Measurements from ENCODE around the gene ZNF592. TPM values are rescaled to one million over a fixed set of nuclear protein-coding genes. Genes with fewer than 3 reads are reported as not detected.

ZNF592 gene
- total and polyA plus RNA-seq, 3 donors from 2014 or later: 36.7 to 40.8 (median 39.6) TPM

GRCh38 chr15:84813931-84814330 lies 65.5 kb downstream of the ZNF592 start:
- TF ChIP-seq CTCF (IDR thresholded peaks at IDR 0.05): no peak
- no peak for TF ChIP-seq POLR2A (IDR thresholded peaks at IDR 0.05)
- H3K9me3 ChIP-seq: no peaks in the 10 kb centered on the region
- no peaks in the 10 kb centered on the region for H3K27me3 ChIP-seq
- intact Hi-C loops (cut with DNase I; ENCODE audit: low total_unique reads): no loop called here
- DNase-seq: no peak
- no peak overlapping the region for H3K4me3 ChIP-seq
- no peak overlapping the region for H3K27ac ChIP-seq
- 50 to 79% methylated on average over 1 of the region's 1 CpG for WGBS, 2 donors
- no peaks in the 10 kb centered on the region for H3K36me3 ChIP-seq (ENCODE audit: low read depth, missing control alignments)
- H3K4me1 ChIP-seq: peaks cover 12% of the 10 kb centered on the region

GRCh38 chr15:84814916-84815315 lies 66.5 kb downstream of the ZNF592 start:
- no peaks in the 10 kb centered on the region for H3K9me3 ChIP-seq
- peaks cover 14% of the 10 kb centered on the region for H3K4me1 ChIP-seq
- H3K36me3 ChIP-seq (ENCODE audit: low read depth, missing control alignments): no peaks in the 10 kb centered on the region
- intact Hi-C loops (cut with DNase I; ENCODE audit: low total_unique reads): no loop called here
- H3K4me3 ChIP-seq: no peak overlapping the region
- H3K27me3 ChIP-seq: no peaks in the 10 kb centered on the region
- H3K27ac ChIP-seq: no peak overlapping the region
- TF ChIP-seq CTCF (IDR thresholded peaks at IDR 0.05) (no peak), POLR2A (IDR thresholded peaks at IDR 0.05) (no peak)
- DNase-seq: no peak
- 86 to 95% methylated on average over 10 of the region's 10 CpGs for WGBS, 2 donors

- peak within 1 kb of the TSS; percentile 27 to 37 for H3K4me3 ChIP-seq
- peak; percentile 43 for DNase-seq
Measured at GRCh38 chr15:84816694-84817465, 68.5 kb downstream of the ZNF592 start, which contains the start of gene ALPK3. Gene ALPK3, plus strand, starts transcription at chr15:84817356. Its CDS starts 97 bp downstream, at chr15:84817453.

GRCh38 chr15:84817466-84818081 lies 69.2 kb downstream of the ZNF592 start:
- Histone ChIP-seq H3K4me1 (peaks cover 21% of the 10 kb centered on the region), H3K9me3 (no peaks in the 10 kb centered on the region), H3K27me3 (no peaks in the 10 kb centered on the region), H3K36me3 (ENCODE audit: low read depth, missing control alignments) (no peaks in the 10 kb centered on the region), H3K4me3 (peak overlapping the region in 1 of 2 donors; percentile 37), H3K27ac (no peak overlapping the region)
- 46 to 48% methylated on average over 5 to 27 of the region's 27 CpGs for WGBS, 2 donors
- no peak for DNase-seq
- intact Hi-C loops (cut with DNase I; ENCODE audit: low total_unique reads): no loop called here
- TF ChIP-seq CTCF (IDR thresholded peaks at IDR 0.05): no peak
- TF ChIP-seq POLR2A (IDR thresholded peaks at IDR 0.05): no peak

More at GRCh38 chr15:84816694-84817465, 68.5 kb downstream of the ZNF592 start, which contains the start of gene ALPK3:
- Histone ChIP-seq H3K27ac (no peak within 1 kb of the TSS), H3K4me1 (peaks cover 21% of the 10 kb centered on the region), H3K9me3 (no peaks in the 10 kb centered on the region), H3K27me3 (no peaks in the 10 kb centered on the region), H3K36me3 (ENCODE audit: low read depth, missing control alignments) (no peaks in the 10 kb centered on the region)
- 46 to 59% methylated on average over 10 to 62 of the region's 63 CpGs for WGBS, 2 donors
- intact Hi-C loops (cut with DNase I; ENCODE audit: low total_unique reads): no loop called here
- no peak for TF ChIP-seq POLR2A (IDR thresholded peaks at IDR 0.05)
- no peak for TF ChIP-seq CTCF (IDR thresholded peaks at IDR 0.05)

Data from testis (tissue), 3 donors.